BJ (cell line): ENCODE results near the gene P2RY12. TPM values are rescaled to one million over a fixed set of nuclear protein-coding genes. Genes with fewer than 3 reads are reported as not detected.

Experiments
- CTCF ChIA-PET: fragments of 350-600 bp; formaldehyde crosslinking; extraction: SDS; loops from one replicate; lab custom pipeline; 2021; ENCODE audit warnings: antibody characterized with exemption, inconsistent platforms; lab: Yijun Ruan, JAX
- POLR2A ChIA-PET: fragments of 300-600 bp; sonication (Branson Sonifier 250); formaldehyde crosslinking; extraction: SDS; loops from one replicate; lab custom pipeline; 2021; ENCODE audit warnings: antibody characterized with exemption; lab: Charles Lee
- DNase-seq: peaks from one replicate; pipeline ENCODE4 v3.0.0-alpha.2; 2011; ENCODE audit warnings: low read depth
- H3K27me3 ChIP-seq: 2 replicates; pipeline ENCODE4 v1.6.0; 2011; ENCODE audit warnings: low read length; ENCODE audit not compliant: control insufficient read depth, insufficient read depth
- H3K36me3 ChIP-seq: 2 replicates; pipeline ENCODE4 v1.5.1; 2011; ENCODE audit warnings: low read length; ENCODE audit not compliant: control insufficient read depth, insufficient read depth
- H3K4me3 ChIP-seq: 2 replicates; pipeline ENCODE4 v1.5.1; 2011; ENCODE audit warnings: low read depth, mild to moderate bottlenecking, control low read depth, low read length
- polyA plus RNA-seq: library from polyadenylated mRNA; depleted of rRNA; stranded (reverse); fragments of >200 nt; gene quantifications from 2 replicates; pipeline ENCODE4 v1.2.3, GENCODE V29; 2011
- TF ChIP-seq, protein P1 (sequence below): IDR thresholded peaks from 2 replicates; pipeline ENCODE4 v1.5.1; 2011; ENCODE audit warnings: low read depth, mild to moderate bottlenecking, control low read depth, inconsistent platforms, low read length, moderate library complexity; ENCODE audit not compliant: insufficient read depth

The P2RY12 gene
- polyA plus RNA-seq, 1 experiment = not detected

GRCh38 chr3:151351648-151352047, 32.9 kb downstream of the P2RY12 start:
- CTCF ChIA-PET = interaction anchor here (1.2 to 1.4 kb wide), 2 partner anchors 39 to 87 kb away, joined by 3 to 4 read pairs; no protein-coding TSS in a partner anchor
- TF ChIP-seq, protein P1, sequence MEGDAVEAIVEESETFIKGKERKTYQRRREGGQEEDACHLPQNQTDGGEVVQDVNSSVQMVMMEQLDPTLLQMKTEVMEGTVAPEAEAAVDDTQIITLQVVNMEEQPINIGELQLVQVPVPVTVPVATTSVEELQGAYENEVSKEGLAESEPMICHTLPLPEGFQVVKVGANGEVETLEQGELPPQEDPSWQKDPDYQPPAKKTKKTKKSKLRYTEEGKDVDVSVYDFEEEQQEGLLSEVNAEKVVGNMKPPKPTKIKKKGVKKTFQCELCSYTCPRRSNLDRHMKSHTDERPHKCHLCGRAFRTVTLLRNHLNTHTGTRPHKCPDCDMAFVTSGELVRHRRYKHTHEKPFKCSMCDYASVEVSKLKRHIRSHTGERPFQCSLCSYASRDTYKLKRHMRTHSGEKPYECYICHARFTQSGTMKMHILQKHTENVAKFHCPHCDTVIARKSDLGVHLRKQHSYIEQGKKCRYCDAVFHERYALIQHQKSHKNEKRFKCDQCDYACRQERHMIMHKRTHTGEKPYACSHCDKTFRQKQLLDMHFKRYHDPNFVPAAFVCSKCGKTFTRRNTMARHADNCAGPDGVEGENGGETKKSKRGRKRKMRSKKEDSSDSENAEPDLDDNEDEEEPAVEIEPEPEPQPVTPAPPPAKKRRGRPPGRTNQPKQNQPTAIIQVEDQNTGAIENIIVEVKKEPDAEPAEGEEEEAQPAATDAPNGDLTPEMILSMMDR = no peak
- Histone ChIP-seq H3K27me3 (no peaks in the 10 kb centered on the region), H3K4me3 (no peak overlapping the region), H3K36me3 (no peaks in the 10 kb centered on the region)
- DNase-seq = no peak
- POLR2A ChIA-PET = no interaction called here

DNA sequence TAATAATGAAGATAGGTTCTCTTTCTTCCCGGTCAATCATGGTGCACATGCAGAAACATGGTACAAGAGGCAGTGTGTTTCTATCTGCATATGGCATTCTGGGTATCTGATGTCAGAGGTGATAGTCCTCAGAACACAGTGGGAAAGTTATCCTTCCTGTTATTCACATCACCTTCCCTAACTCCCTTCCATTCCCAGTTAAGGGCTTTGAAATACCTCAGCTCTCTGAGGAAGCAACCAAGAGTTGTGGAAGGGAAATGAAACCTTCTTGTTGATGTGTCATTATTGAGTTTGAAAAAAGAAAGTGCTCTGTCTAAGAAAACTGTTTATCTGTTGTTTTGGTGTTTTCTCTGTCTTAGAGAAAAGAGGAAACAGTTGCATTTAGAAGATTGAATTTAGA, 33.3 kb downstream of the P2RY12 start:
- no peaks in the 10 kb centered on the region for H3K27me3 ChIP-seq
- no peaks in the 10 kb centered on the region for H3K36me3 ChIP-seq
- ChIA-PET CTCF (interaction anchor here (1.2 to 1.4 kb wide), 2 partner anchors 39 to 88 kb away, joined by 3 to 4 read pairs; no protein-coding TSS in a partner anchor), POLR2A (no interaction called here)
- H3K4me3 ChIP-seq = no peak overlapping the region
- TF ChIP-seq, protein P1 = no peak
- no peak for DNase-seq

- ChIA-PET CTCF (interaction anchor here (1.2 kb wide), 1 partner anchor 38 kb away, joined by 4 read pairs; no protein-coding TSS in a partner anchor), POLR2A (no interaction called here)
- Histone ChIP-seq H3K27me3 (no peaks in the 10 kb centered on the region), H3K4me3 (no peak overlapping the region), H3K36me3 (no peaks in the 10 kb centered on the region)
- DNase-seq = no peak
- TF ChIP-seq, protein P1 = no peak
These were observed 33.9 kb downstream of the P2RY12 start for GRCh38 chr3:151350656-151351055.

GRCh38 chr3:151347432-151347831, 37.1 kb downstream of the P2RY12 start:
- TF ChIP-seq, protein P1 = no peak
- ChIA-PET CTCF (no interaction called here), POLR2A (no interaction called here)
- no peak for DNase-seq
- no peak overlapping the region for H3K4me3 ChIP-seq
- H3K27me3 ChIP-seq = no peaks in the 10 kb centered on the region
- H3K36me3 ChIP-seq = no peaks in the 10 kb centered on the region

DNA sequence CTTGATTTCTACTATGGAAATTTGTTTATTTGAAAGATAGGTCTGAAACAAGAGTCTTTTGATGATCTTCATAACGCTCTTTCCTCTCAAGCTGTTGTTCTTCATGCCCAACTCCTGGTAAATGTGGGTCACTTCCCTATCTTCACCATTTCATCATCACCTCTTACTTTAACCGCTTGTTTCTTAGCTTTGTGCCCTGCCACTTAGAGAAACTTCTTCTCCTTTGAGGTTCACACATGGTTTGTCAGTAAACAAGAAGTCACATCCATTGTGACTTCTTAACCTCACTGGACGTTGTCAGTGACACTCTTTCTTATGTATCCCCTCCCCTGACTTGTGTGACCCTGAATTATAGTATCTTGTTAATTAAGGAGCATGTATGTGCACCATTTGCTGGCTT, 38.3 kb downstream of the P2RY12 start:
- no peak for DNase-seq
- Histone ChIP-seq H3K4me3 (no peak overlapping the region), H3K27me3 (no peaks in the 10 kb centered on the region), H3K36me3 (no peaks in the 10 kb centered on the region)
- ChIA-PET POLR2A (interaction anchor here (0.6 kb wide), 1 partner anchor 114 kb away, joined by 3 read pairs; the partner anchor contains the start of gene IGSF10), CTCF (interaction anchor here (0.8 to 2.1 kb wide), 5 partner anchors 12 to 19 kb away, joined by 3 to 16 read pairs (median 4); no protein-coding TSS in a partner anchor)
- TF ChIP-seq, protein P1 = no peak
